Adrenal gland (tissue), 12 donors: ENCODE data around the gene SYNE1. TPM values are rescaled to one million over a fixed set of nuclear protein-coding genes. Genes with fewer than 3 reads are reported as not detected.

Experiments used
- DNase-seq, 7 donors: peaks; one replicate each; pipeline ENCODE4 v3.0.0-alpha.2; 2019 to 2020
- H3K27ac ChIP-seq, 5 donors: fragments of 200-600 bp; sonication (generic) in 4 of 5; 1 replicate in 3 of 5; 2 replicates in 2 of 5; pipeline versions ENCODE4 v1.5.1 to v1.8.0; 2016 to 2020; ENCODE audit warnings: mild to moderate bottlenecking in 1 of 5
- H3K27me3 ChIP-seq: fragments of 200-600 bp; 2 replicates; pipeline ENCODE4 v1.8.0; 2021
- H3K36me3 ChIP-seq, 2 donors: fragments of 200-600 bp; replicated peaks in 1 of 2; 1 replicate in 1 of 2; 2 replicates in 1 of 2; pipeline versions ENCODE4 v1.5.1 to v1.8.0; 2018 to 2022
- H3K4me1 ChIP-seq, 2 donors: fragments of 200-600 bp; replicated peaks in 1 of 2; 1 replicate in 1 of 2; 2 replicates in 1 of 2; pipeline versions ENCODE4 v1.5.1 to v1.8.0; 2018 to 2021
- H3K4me3 ChIP-seq, 4 donors: fragments of 200-600 bp; sonication (generic) in 3 of 4; one replicate each; pipeline ENCODE4 v1.5.1; 2016 to 2018
- H3K9me3 ChIP-seq, 3 donors: fragments of 200-600 bp; sonication (generic) in 1 of 3; replicated peaks in 1 of 3; 1 replicate in 2 of 3; 2 replicates in 1 of 3; pipeline versions ENCODE4 v1.5.1 to v1.8.0; 2016 to 2021
- POLR2A ChIP-seq, 2 donors: fragments of 450-650 bp; IDR thresholded peaks; one replicate each; pipeline ENCODE4 v1.6.1; 2017; ENCODE audit warnings: antibody characterized with exemption in 2 of 2, mild to moderate bottlenecking in 2 of 2, moderate library complexity in 1 of 2
- WGBS, 4 donors: extraction: QIAGEN DNeasy Blood & Tissue Kit in 2 of 4; methylation state at CpG; one replicate each; pipeline versions ENCODE4 v1.1.5 to v1.1.7; 2013 to 2017; 5-methylcytosine and 5-hydroxymethylcytosine counted together
- intact Hi-C, 2 donors: fragments of 100-400 bp; cut with DNase I; formaldehyde crosslinking; loops; one replicate each; pipeline versions ENCODE4 v1.14.1 to v1.15.0; 2022 to 2023
- polyA plus RNA-seq, 3 donors: library from polyadenylated mRNA; stranded (reverse); fragments of 200-250 nt in 2 of 3; fragments of 350-450 nt in 1 of 3; fragmentation: Illumina TruSeq in 1 of 3; extraction: RNeasy Lipid Tissue Mini Kit (QIAGEN cat#74804) in 1 of 3; gene quantifications; one replicate each; pipeline ENCODE4 v1.2.3, GENCODE V29; 2013 to 2014
- total RNA-seq, 9 donors: library from RNA; depleted of rRNA in 4 of 9; stranded (reverse); fragments of >200 nt in 4 of 9; fragments of 120-200 nt in 1 of 9; fragmentation: NEBNext Ultra II Directional in 1 of 9; extraction: Animal tissue kit (Norgen Biotek cat#: 25700) in 1 of 9; gene quantifications; one replicate each; pipeline versions ENCODE4 v1.1.0 to v1.2.4, GENCODE V29; 2013 to 2023
- TF ChIP-seq, protein P1 (sequence below), 6 experiments: fragments of 450-650 bp in 4 of 6; fragments of 200-600 bp in 2 of 6; sonication (generic) in 1 of 6; IDR thresholded peaks; 1 replicate in 5 of 6; 2 replicates in 1 of 6; pipeline versions ENCODE4 v1.5.1 to v1.8.0; 2016 to 2021; ENCODE audit warnings: antibody characterized with exemption in 6 of 6, mild to moderate bottlenecking in 2 of 6, moderate library complexity in 1 of 6
- donor health status: healthy with polysubstance abuse.
- donor health status: Bipolar disorder and iron deficiency.
- donor health status: DM: yes; HTN: yes; CAD: no.
- donor health status: DM: no; HTN: no; CAD: no.
- donor health status: DM: no; HTN: no; CAD: no.
- donor health status: DM: yes; HTN: yes; CAD: no.

SYNE1 gene
- total and polyA plus RNA-seq, 12 donors: 29.0 to 170 (median 93.1) TPM

- no peaks in the 10 kb centered on the region for H3K27me3 ChIP-seq
- H3K9me3 ChIP-seq: no peaks in the 10 kb centered on the region
- no peak for TF ChIP-seq POLR2A (IDR thresholded peaks at IDR 0.05)
- TF ChIP-seq, protein P1, sequence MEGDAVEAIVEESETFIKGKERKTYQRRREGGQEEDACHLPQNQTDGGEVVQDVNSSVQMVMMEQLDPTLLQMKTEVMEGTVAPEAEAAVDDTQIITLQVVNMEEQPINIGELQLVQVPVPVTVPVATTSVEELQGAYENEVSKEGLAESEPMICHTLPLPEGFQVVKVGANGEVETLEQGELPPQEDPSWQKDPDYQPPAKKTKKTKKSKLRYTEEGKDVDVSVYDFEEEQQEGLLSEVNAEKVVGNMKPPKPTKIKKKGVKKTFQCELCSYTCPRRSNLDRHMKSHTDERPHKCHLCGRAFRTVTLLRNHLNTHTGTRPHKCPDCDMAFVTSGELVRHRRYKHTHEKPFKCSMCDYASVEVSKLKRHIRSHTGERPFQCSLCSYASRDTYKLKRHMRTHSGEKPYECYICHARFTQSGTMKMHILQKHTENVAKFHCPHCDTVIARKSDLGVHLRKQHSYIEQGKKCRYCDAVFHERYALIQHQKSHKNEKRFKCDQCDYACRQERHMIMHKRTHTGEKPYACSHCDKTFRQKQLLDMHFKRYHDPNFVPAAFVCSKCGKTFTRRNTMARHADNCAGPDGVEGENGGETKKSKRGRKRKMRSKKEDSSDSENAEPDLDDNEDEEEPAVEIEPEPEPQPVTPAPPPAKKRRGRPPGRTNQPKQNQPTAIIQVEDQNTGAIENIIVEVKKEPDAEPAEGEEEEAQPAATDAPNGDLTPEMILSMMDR (IDR thresholded peaks at IDR 0.05): no peak
- no peaks in the 10 kb centered on the region for H3K36me3 ChIP-seq
- H3K4me1 ChIP-seq: peaks cover 8 to 33% of the 10 kb centered on the region in 2 donors
- peak overlapping the region in 2 of 5 donors; percentile 2 to 29 for H3K27ac ChIP-seq
- no peak for DNase-seq
- WGBS, 4 donors: 23 to 41% (median 36%) methylated on average over 2 of the region's 2 CpGs
- intact Hi-C loops: no loop called here
- H3K4me3 ChIP-seq: no peak overlapping the region
Measured at GRCh38 chr6:152575161-152575560, 62.0 kb downstream of the SYNE1 start.

- Histone ChIP-seq H3K4me1 (peaks cover 8 to 33% of the 10 kb centered on the region in 2 donors), H3K27me3 (no peaks in the 10 kb centered on the region), H3K9me3 (no peaks in the 10 kb centered on the region), H3K27ac (no peak overlapping the region), H3K4me3 (no peak overlapping the region), H3K36me3 (no peaks in the 10 kb centered on the region)
- no peak for DNase-seq
- intact Hi-C loops: no loop called here
- TF ChIP-seq, protein P1 (IDR thresholded peaks at IDR 0.05): no peak
- no peak for TF ChIP-seq POLR2A (IDR thresholded peaks at IDR 0.05)
- WGBS, 4 donors: 87 to 92% (median 90%) methylated on average over 2 of the region's 2 CpGs
Measured at GRCh38 chr6:152573762-152574161, 63.4 kb downstream of the SYNE1 start.

DNA sequence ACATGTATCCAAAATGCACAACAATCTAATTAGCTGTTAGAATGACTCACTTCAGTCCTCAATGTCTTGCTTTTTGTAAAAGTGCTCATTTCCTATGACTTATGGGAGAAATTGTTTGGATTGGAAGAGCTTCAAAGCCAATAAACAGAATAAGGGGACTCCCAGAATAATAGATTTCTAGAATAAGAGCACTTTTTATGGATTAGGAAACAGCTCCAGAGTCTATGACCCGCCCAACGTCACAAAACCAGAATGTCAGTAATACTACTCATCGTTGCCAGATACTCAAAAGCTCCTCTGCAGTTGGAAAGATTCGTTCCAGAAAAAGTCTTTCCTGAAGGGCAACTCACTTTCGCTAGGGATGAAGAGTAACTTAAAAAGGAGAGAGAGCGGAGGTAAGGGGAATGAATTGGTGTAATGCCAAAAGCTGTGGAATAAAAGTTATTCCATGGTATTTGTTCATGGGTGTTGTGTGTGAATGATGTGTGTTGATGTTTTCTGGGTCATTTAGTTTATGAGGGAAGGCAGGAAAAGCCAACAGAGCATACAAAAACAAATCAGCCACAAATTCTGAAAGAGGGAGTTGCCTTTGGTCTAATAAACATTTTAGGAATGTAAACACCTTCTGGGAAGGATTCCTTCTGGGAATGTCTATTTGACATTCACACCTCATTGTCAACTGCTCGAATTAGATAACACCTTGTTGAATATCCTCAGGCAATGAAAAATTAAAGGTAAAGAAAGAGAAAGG lies 64.6 kb downstream of the SYNE1 start:
- no peaks in the 10 kb centered on the region for H3K36me3 ChIP-seq

GRCh38 chr6:152571943-152572337 lies 65.2 kb downstream of the SYNE1 start:
- TF ChIP-seq POLR2A (IDR thresholded peaks at IDR 0.05): no peak
- TF ChIP-seq, protein P1 (IDR thresholded peaks at IDR 0.05): no peak
- peak overlapping the region in 1 of 5 donors; percentile 14 for H3K27ac ChIP-seq
- intact Hi-C loops: no loop called here

More for the DNA sequence above, 64.6 kb downstream of the SYNE1 start:
- no peak for TF ChIP-seq POLR2A (IDR thresholded peaks at IDR 0.05)
- no peaks in the 10 kb centered on the region for H3K9me3 ChIP-seq
- no peaks in the 10 kb centered on the region for H3K27me3 ChIP-seq
- H3K4me1 ChIP-seq: peaks cover 8 to 33% of the 10 kb centered on the region in 2 donors
- intact Hi-C loops: no loop called here
- H3K4me3 ChIP-seq: no peak overlapping the region
- no peak for DNase-seq
- H3K27ac ChIP-seq: peak overlapping the region in 1 of 5 donors; percentile 14
- 62 to 74% (median 67%) methylated on average over 7 of the region's 7 CpGs for WGBS, 4 donors

DNA sequence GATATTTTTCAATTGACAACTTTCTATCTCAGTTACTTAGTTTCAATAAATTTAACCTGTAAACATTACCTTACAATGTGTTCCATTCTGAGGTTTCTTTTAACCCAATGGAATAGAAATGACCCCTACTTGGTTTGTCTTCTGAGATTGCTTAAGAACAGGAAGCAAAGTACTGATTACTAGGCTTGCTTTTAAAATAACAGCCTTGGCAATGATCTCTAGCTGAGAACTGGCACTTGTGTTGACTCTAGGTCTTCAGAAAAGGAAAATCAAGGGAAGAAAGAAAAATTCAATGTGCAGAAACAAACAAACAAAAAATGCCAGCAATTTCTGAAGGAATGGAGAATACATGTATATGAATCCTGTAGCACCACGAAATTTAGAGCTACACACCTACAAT lies 66.1 kb downstream of the SYNE1 start:
- H3K36me3 ChIP-seq: no peaks in the 10 kb centered on the region
- WGBS, 4 donors: 55 to 69% (median 61%) methylated on average over 1 of the region's 1 CpG
- H3K27ac ChIP-seq: no peak overlapping the region
- H3K9me3 ChIP-seq: no peaks in the 10 kb centered on the region
- DNase-seq: no peak
- H3K27me3 ChIP-seq: no peaks in the 10 kb centered on the region
- intact Hi-C loops: no loop called here
- peaks cover 3 to 27% of the 10 kb centered on the region in 2 donors for H3K4me1 ChIP-seq
- TF ChIP-seq, protein P1 (IDR thresholded peaks at IDR 0.05): no peak
- TF ChIP-seq POLR2A (IDR thresholded peaks at IDR 0.05): no peak
- no peak overlapping the region for H3K4me3 ChIP-seq

More at GRCh38 chr6:152571943-152572337, 65.2 kb downstream of the SYNE1 start:
- 72 to 86% (median 78%) methylated on average over 2 of the region's 2 CpGs for WGBS, 4 donors
- Histone ChIP-seq H3K9me3 (no peaks in the 10 kb centered on the region), H3K27me3 (no peaks in the 10 kb centered on the region), H3K4me1 (peaks cover 8 to 31% of the 10 kb centered on the region in 2 donors), H3K4me3 (no peak overlapping the region), H3K36me3 (no peaks in the 10 kb centered on the region)
- no peak for DNase-seq
